K562 (cell line): Measurements from ENCODE around the gene OR8B8. TPM values are rescaled to one million over a fixed set of nuclear protein-coding genes. Genes with fewer than 3 reads are reported as not detected.

Experiments
- ATAC-seq: fragments of 200-7000 bp; cut with Tn5 transposase; 3 replicates; pipeline ENCODE4 v1.9.1; 2020; ENCODE audit warnings: moderate library complexity
- BruUV-seq: library from RNA; stranded (reverse); fragments of 400-500 nt; replicated peaks from 2 replicates; lab custom pipeline; 2021; lab: Mats Ljungman, UMichigan
- CTCF ChIA-PET: fragments of 300-600 bp; formaldehyde crosslinking; extraction: SDS; loops from one replicate; lab custom pipeline; 2021; ENCODE audit warnings: low intra/inter-chr PET ratio; lab: Yijun Ruan, JAX
- POLR2A ChIA-PET: fragments of 300-600, 350-650 bp; sonication (Branson Sonifier 250); formaldehyde crosslinking; extraction: SDS; loops from one replicate; lab custom pipeline; 2021; ENCODE audit warnings: antibody characterized with exemption, inconsistent platforms; lab: Yijun Ruan, JAX
- DNase-seq, 4 experiments: peaks; one replicate each; pipeline versions ENCODE4 v3.0.0 to v3.0.0-alpha.2; 2011 to 2018; ENCODE audit warnings: low spot score in 3 of 4, mixed read lengths in 3 of 4; ENCODE audit errors: extremely low read depth in 1 of 4
- FAIRE-seq: peaks from 2 replicates; lab custom pipeline; 2011; peaks lifted over from hg19 to GRCh38; lab: Jason Lieb, UNC
- H2AFZ ChIP-seq: 2 replicates; pipeline ENCODE4 v1.6.0; 2011; ENCODE audit warnings: low read depth, low read length, control low read depth, inconsistent platforms
- H3K27ac ChIP-seq: fragments of 200-600 bp; 3 replicates; pipeline ENCODE4 v1.8.0; 2011; ENCODE audit warnings: low read depth, mild to moderate bottlenecking, control low read depth, inconsistent platforms, low read length, moderate library complexity, mixed read lengths; ENCODE audit errors: extremely low read depth
- H3K27me3 ChIP-seq, 2 experiments: fragments of 300-600 bp in 1 of 2; 2 replicates in 1 of 2; 3 replicates in 1 of 2; pipeline versions ENCODE4 v1.6.0 to v1.8.0; 2011; ENCODE audit warnings: inconsistent platforms in 2 of 2, low read length in 2 of 2, mild to moderate bottlenecking in 1 of 2, mixed read lengths in 1 of 2, moderate library complexity in 1 of 2; ENCODE audit not compliant: control insufficient read depth in 2 of 2, insufficient read depth in 2 of 2
- H3K36me3 ChIP-seq: fragments of 300-600 bp; 3 replicates; pipeline ENCODE4 v1.8.0; 2011; ENCODE audit warnings: mild to moderate bottlenecking, low read length, inconsistent platforms; ENCODE audit not compliant: control insufficient read depth, insufficient read depth
- H3K4me1 ChIP-seq, 2 experiments: fragments of 200-600 bp in 1 of 2; replicated peaks in 1 of 2; 2 replicates in 1 of 2; 3 replicates in 1 of 2; pipeline versions ENCODE4 v1.5.1 to v1.8.0; 2011; ENCODE audit warnings: inconsistent platforms in 2 of 2, low read length in 2 of 2, mild to moderate bottlenecking in 1 of 2, mixed read lengths in 1 of 2, moderate library complexity in 1 of 2; ENCODE audit not compliant: control insufficient read depth in 2 of 2, insufficient read depth in 2 of 2
- H3K4me2 ChIP-seq: 2 replicates; pipeline ENCODE4 v1.6.1; 2011; ENCODE audit warnings: low read length, control low read depth, inconsistent platforms, mixed read lengths; ENCODE audit not compliant: insufficient read depth
- H3K4me3 ChIP-seq: fragments of 200-600 bp; sonication (generic), shearing (Covaris generic); 2 replicates; pipeline ENCODE4 v1.5.1; 2016; ENCODE audit warnings: control low read depth, inconsistent platforms
- H3K79me2 ChIP-seq: fragments of 200-600 bp; 3 replicates; pipeline ENCODE4 v1.8.0; 2011; ENCODE audit warnings: low read length, inconsistent platforms; ENCODE audit not compliant: control insufficient read depth, insufficient read depth
- H3K9ac ChIP-seq, 2 experiments: 2 replicates each; pipeline versions ENCODE4 v1.6.0 to v1.6.1; 2011; ENCODE audit warnings: low read depth in 2 of 2, low read length in 2 of 2, control low read depth in 1 of 2, inconsistent platforms in 1 of 2, mild to moderate bottlenecking in 1 of 2, mixed read lengths in 1 of 2; ENCODE audit not compliant: insufficient read depth in 1 of 2
- H3K9me1 ChIP-seq: one replicate; pipeline ENCODE4 v1.6.0; 2011; ENCODE audit warnings: inconsistent platforms, mild to moderate bottlenecking, low read length, moderate library complexity; ENCODE audit not compliant: control insufficient read depth, insufficient read depth
- H3K9me3 ChIP-seq: replicated peaks from 2 replicates; pipeline ENCODE4 v1.5.1; 2011; ENCODE audit warnings: low read depth, low read length, inconsistent platforms; ENCODE audit not compliant: control insufficient read depth, insufficient read depth
- H4K20me1 ChIP-seq: replicated peaks from 2 replicates; pipeline ENCODE4 v1.6.1; 2011; ENCODE audit warnings: low read length, inconsistent platforms, mixed read lengths; ENCODE audit not compliant: control insufficient read depth, insufficient read depth
- ATF3 ChIP-seq, 2 experiments: fragments of 450-650 bp in 1 of 2; sonication (generic) in 1 of 2; formaldehyde crosslinking in 1 of 2; IDR thresholded peaks in 1 of 2; conservative IDR thresholded peaks in 1 of 2; 2 replicates each; pipeline versions ENCODE4 v1.6.1 to v1.8.1; 2016 to 2023; ENCODE audit warnings: mild to moderate bottlenecking in 2 of 2, moderate library complexity in 2 of 2, inconsistent platforms in 1 of 2, missing genetic modification reagents in 1 of 2
- GTF2A2 ChIP-seq: IDR thresholded peaks from 2 replicates; pipeline ENCODE4 v1.6.1; 2016; ENCODE audit warnings: mild to moderate bottlenecking, missing genetic modification characterization, missing compliant biosample characterization
- HDAC8 ChIP-seq: fragments of 450-650 bp; IDR thresholded peaks from 2 replicates; pipeline ENCODE4 v1.6.1; 2016; ENCODE audit warnings: mild to moderate bottlenecking, missing genetic modification characterization, moderate library complexity, missing compliant biosample characterization
- MBD1 ChIP-seq: fragments of 250-450 bp; sonication (Bioruptor Pico); IDR thresholded peaks from 2 replicates; pipeline ENCODE4 v1.8.0; 2022; ENCODE audit warnings: inconsistent platforms
- NR2F6 ChIP-seq: fragments of 450-650 bp; formaldehyde crosslinking; IDR thresholded peaks from 2 replicates; pipeline ENCODE4 v1.4.0; 2020; ENCODE audit warnings: mild to moderate bottlenecking
- PCBP2 ChIP-seq: fragments of 200-400 bp; formaldehyde crosslinking; IDR thresholded peaks from 2 replicates; pipeline ENCODE4 v1.6.1; 2018; ENCODE audit warnings: low read length, low read depth, mild to moderate bottlenecking, moderate library complexity; ENCODE audit not compliant: poor library complexity, severe bottlenecking
- RBM15 ChIP-seq: fragments of 200-400 bp; formaldehyde crosslinking; IDR thresholded peaks from 2 replicates; pipeline ENCODE4 v1.6.1; 2018; ENCODE audit warnings: mild to moderate bottlenecking, low read length, moderate library complexity; ENCODE audit not compliant: insufficient read depth
- SP1 ChIP-seq: sonication (generic); formaldehyde crosslinking; IDR thresholded peaks from 2 replicates; pipeline ENCODE4 v1.8.1; 2022; ENCODE audit warnings: mild to moderate bottlenecking, missing genetic modification reagents
- ZNF175 ChIP-seq: fragments of 200-800 bp; sonication (Bioruptor generic); IDR thresholded peaks from 2 replicates; pipeline ENCODE4 v1.6.1; 2016; ENCODE audit warnings: low read depth, mild to moderate bottlenecking, missing genetic modification characterization, missing compliant biosample characterization
- ZNF253 ChIP-seq: fragments of 250-450 bp; sonication (Bioruptor Pico); conservative IDR thresholded peaks from 2 replicates; pipeline ENCODE4 v1.6.1; 2021; ENCODE audit warnings: mild to moderate bottlenecking
- ZNF511 ChIP-seq: sonication (generic); formaldehyde crosslinking; IDR thresholded peaks from 2 replicates; pipeline ENCODE4 v1.8.0; 2022; ENCODE audit warnings: mild to moderate bottlenecking, missing genetic modification reagents
- ZNF75A ChIP-seq: fragments of 450-650 bp; formaldehyde crosslinking; IDR thresholded peaks from 2 replicates; pipeline ENCODE4 v1.4.0; 2020; ENCODE audit warnings: mild to moderate bottlenecking
- WGBS: fragments of 100-300 bp; shearing (Covaris generic); methylation state at CpG from one replicate; pipeline ENCODE4 v1.1.6; 2016; ENCODE audit warnings: low coverage, mixed read lengths; ENCODE audit not compliant: insufficient coverage; ENCODE audit errors: missing lambda C conversion rate; 5-methylcytosine and 5-hydroxymethylcytosine counted together
- in situ Hi-C: fragments of 300-500 bp; cut with MboI; formaldehyde crosslinking; loops from 4 replicates; pipeline ENCODE4 v1.15.0; 2018; ENCODE audit warnings: inconsistent platforms, mixed read lengths
- intact Hi-C: fragments of 100-400 bp; cut with micrococcal nuclease; formaldehyde crosslinking; loops from 2 replicates; pipeline ENCODE4 v1.14.2; 2022
- polyA plus RNA-seq, 8 experiments: library from polyadenylated mRNA; depleted of rRNA in 4 of 8; stranded (reverse) in 5 of 8; unstranded in 3 of 8; fragments of >200 nt; fragmentation: Nextera tagmentation in 2 of 8; fragmentation: Illumina TruSeq in 1 of 8; extraction: Ambion mirVana in 2 of 8; extraction: Trizol in 1 of 8; gene quantifications; 2 replicates each; pipeline versions ENCODE4 v1.2.1 to v1.2.3, GENCODE V29; 2011 to 2014; ENCODE audit warnings: inconsistent platforms in 1 of 8, missing spikeins in 1 of 8
- total RNA-seq, 7 experiments: library from RNA; depleted of rRNA in 6 of 7; stranded (reverse); fragments of >200 nt in 6 of 7; fragmentation: Illumina TruSeq in 2 of 7; extraction: Trizol in 2 of 7; gene quantifications; 2 replicates each; pipeline versions ENCODE4 v1.2.1 to v1.2.3, GENCODE V29; 2011 to 2021; ENCODE audit warnings: low replicate concordance in 1 of 7
- TF ChIP-seq, protein P1 (sequence below): conservative IDR thresholded peaks from 2 replicates; pipeline ENCODE4 v1.6.1; 2011; ENCODE audit warnings: low read depth, mild to moderate bottlenecking, low read length; ENCODE audit not compliant: control insufficient read depth
- TF ChIP-seq, protein P2 (sequence below): fragments of 450-650 bp; formaldehyde crosslinking; IDR thresholded peaks from 2 replicates; pipeline ENCODE4 v1.4.0; 2020; ENCODE audit warnings: mild to moderate bottlenecking
- TF ChIP-seq, protein P3 (sequence below): sonication (generic); formaldehyde crosslinking; IDR thresholded peaks from 2 replicates; pipeline ENCODE4 v1.4.0; 2020; ENCODE audit warnings: mild to moderate bottlenecking, missing genetic modification reagents

Gene OR8B8
- total and polyA plus RNA-seq, 9 of the 15 experiments (the other 6 are each of a cell fraction or from before 2014, with no cell fraction given): 0.18 TPM; not detected in 8

GRCh38 chr11:124474779-124475178 lies 29.3 kb upstream of the OR8B8 start:
- intact Hi-C loops: no loop called here
- Histone ChIP-seq H2AFZ (no peak overlapping the region), H3K27me3 (no peaks in the 10 kb centered on the region), H3K36me3 (no peaks in the 10 kb centered on the region), H4K20me1 (no peaks in the 10 kb centered on the region), H3K4me3 (no peak overlapping the region), H3K9me1 (no peaks in the 10 kb centered on the region), H3K9me3 (no peaks in the 10 kb centered on the region), H3K9ac (no peak overlapping the region), H3K27ac (no peak overlapping the region), H3K4me1 (no peaks in the 10 kb centered on the region), H3K4me2 (no peak overlapping the region), H3K79me2 (no peaks in the 10 kb centered on the region)
- FAIRE-seq (no peak), DNase-seq (no peak), ATAC-seq (no peak)
- CTCF ChIA-PET: no interaction called here
- WGBS: 49% methylated on average over 2 of the region's 2 CpGs
- POLR2A ChIA-PET: interaction anchor here (0.6 kb wide), 1 partner anchor 495 kb away, joined by 3 read pairs; no protein-coding TSS in a partner anchor
- in situ Hi-C loops: no loop called here
- BruUV-seq: no TSS peak
- TF ChIP-seq PCBP2: no peak
- TF ChIP-seq ZNF175 (CRISPR knock-in tag): no peak
- TF ChIP-seq, protein P1, sequence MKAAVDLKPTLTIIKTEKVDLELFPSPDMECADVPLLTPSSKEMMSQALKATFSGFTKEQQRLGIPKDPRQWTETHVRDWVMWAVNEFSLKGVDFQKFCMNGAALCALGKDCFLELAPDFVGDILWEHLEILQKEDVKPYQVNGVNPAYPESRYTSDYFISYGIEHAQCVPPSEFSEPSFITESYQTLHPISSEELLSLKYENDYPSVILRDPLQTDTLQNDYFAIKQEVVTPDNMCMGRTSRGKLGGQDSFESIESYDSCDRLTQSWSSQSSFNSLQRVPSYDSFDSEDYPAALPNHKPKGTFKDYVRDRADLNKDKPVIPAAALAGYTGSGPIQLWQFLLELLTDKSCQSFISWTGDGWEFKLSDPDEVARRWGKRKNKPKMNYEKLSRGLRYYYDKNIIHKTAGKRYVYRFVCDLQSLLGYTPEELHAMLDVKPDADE: no peak
- TF ChIP-seq RBM15: no peak
- TF ChIP-seq MBD1: no peak
- TF ChIP-seq HDAC8 (tag): no peak
- no peak for TF ChIP-seq GTF2A2 (tag)
- TF ChIP-seq, protein P2, sequence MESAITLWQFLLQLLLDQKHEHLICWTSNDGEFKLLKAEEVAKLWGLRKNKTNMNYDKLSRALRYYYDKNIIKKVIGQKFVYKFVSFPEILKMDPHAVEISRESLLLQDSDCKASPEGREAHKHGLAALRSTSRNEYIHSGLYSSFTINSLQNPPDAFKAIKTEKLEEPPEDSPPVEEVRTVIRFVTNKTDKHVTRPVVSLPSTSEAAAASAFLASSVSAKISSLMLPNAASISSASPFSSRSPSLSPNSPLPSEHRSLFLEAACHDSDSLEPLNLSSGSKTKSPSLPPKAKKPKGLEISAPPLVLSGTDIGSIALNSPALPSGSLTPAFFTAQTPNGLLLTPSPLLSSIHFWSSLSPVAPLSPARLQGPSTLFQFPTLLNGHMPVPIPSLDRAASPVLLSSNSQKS: no peak
- TF ChIP-seq ZNF253 (CRISPR knock-in tag): no peak
- TF ChIP-seq ATF3 (IDR thresholded peaks at IDR 0.05): no peak
- TF ChIP-seq ATF3 (CRISPR knock-in tag; conservative IDR thresholded peaks at IDR 0.05): no peak
- TF ChIP-seq ZNF75A (CRISPR knock-in tag): no peak
- TF ChIP-seq SP1 (CRISPR knock-in tag): no peak
- no peak for TF ChIP-seq ZNF511 (CRISPR knock-in tag)
- TF ChIP-seq, protein P3, sequence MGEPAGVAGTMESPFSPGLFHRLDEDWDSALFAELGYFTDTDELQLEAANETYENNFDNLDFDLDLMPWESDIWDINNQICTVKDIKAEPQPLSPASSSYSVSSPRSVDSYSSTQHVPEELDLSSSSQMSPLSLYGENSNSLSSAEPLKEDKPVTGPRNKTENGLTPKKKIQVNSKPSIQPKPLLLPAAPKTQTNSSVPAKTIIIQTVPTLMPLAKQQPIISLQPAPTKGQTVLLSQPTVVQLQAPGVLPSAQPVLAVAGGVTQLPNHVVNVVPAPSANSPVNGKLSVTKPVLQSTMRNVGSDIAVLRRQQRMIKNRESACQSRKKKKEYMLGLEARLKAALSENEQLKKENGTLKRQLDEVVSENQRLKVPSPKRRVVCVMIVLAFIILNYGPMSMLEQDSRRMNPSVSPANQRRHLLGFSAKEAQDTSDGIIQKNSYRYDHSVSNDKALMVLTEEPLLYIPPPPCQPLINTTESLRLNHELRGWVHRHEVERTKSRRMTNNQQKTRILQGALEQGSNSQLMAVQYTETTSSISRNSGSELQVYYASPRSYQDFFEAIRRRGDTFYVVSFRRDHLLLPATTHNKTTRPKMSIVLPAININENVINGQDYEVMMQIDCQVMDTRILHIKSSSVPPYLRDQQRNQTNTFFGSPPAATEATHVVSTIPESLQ (CRISPR knock-in tag): no peak
- no peak for TF ChIP-seq NR2F6 (CRISPR knock-in tag)
